ENCODE data around the gene ZNF362.

- TF ChIP-seq, protein P1, sequence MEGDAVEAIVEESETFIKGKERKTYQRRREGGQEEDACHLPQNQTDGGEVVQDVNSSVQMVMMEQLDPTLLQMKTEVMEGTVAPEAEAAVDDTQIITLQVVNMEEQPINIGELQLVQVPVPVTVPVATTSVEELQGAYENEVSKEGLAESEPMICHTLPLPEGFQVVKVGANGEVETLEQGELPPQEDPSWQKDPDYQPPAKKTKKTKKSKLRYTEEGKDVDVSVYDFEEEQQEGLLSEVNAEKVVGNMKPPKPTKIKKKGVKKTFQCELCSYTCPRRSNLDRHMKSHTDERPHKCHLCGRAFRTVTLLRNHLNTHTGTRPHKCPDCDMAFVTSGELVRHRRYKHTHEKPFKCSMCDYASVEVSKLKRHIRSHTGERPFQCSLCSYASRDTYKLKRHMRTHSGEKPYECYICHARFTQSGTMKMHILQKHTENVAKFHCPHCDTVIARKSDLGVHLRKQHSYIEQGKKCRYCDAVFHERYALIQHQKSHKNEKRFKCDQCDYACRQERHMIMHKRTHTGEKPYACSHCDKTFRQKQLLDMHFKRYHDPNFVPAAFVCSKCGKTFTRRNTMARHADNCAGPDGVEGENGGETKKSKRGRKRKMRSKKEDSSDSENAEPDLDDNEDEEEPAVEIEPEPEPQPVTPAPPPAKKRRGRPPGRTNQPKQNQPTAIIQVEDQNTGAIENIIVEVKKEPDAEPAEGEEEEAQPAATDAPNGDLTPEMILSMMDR (IDR thresholded peaks at IDR 0.05) = no peak
- no peak for TF ChIP-seq POLR2A (IDR thresholded peaks at IDR 0.05)
Observed at GRCh38 chr1:33300673-33301072, 44.4 kb downstream of the ZNF362 start.

All from adrenal gland (tissue), 5 donors.